H1 (cell line): ENCODE measurements around the gene CDH12.

ENCODE experiments used
- BRCA1 ChIP-seq: IDR thresholded peaks from 2 replicates; pipeline ENCODE4 v1.6.1; 2012; ENCODE audit warnings: low read depth, low read length, improper control_type of control experiment
- CBX8 ChIP-seq: fragments of 300-800, 300-1000 bp; sonication (generic); IDR thresholded peaks from 2 replicates; pipeline ENCODE4 v1.7.1; 2016; ENCODE audit warnings: low read depth, low read length, borderline replicate concordance
- CTCF ChIP-seq, 3 experiments: IDR thresholded peaks; 1 replicate in 2 of 3; 2 replicates in 1 of 3; pipeline versions ENCODE4 v1.5.1 to v1.6.1; 2011; ENCODE audit warnings: low read length in 3 of 3, mild to moderate bottlenecking in 3 of 3, inconsistent platforms in 2 of 3, low read depth in 1 of 3, moderate library complexity in 1 of 3; ENCODE audit not compliant: insufficient read depth in 1 of 3; ENCODE audit errors: control extremely low read depth in 1 of 3
- JUN ChIP-seq: IDR thresholded peaks from 2 replicates; pipeline ENCODE4 v1.6.1; 2011; ENCODE audit warnings: low read depth, mild to moderate bottlenecking, improper control_type of control experiment, low read length
- JUND ChIP-seq: IDR thresholded peaks from 2 replicates; pipeline ENCODE4 v1.6.1; 2011; ENCODE audit warnings: mild to moderate bottlenecking, improper control_type of control experiment, low read length
- NRF1 ChIP-seq: IDR thresholded peaks from 2 replicates; pipeline ENCODE4 v1.6.1; 2011; ENCODE audit warnings: mild to moderate bottlenecking, low read depth, low read length, improper control_type of control experiment
- POLR2AphosphoS5 ChIP-seq: IDR thresholded peaks from 2 replicates; pipeline ENCODE4 v1.6.1; 2011; ENCODE audit warnings: low read depth, low read length
- RAD21 ChIP-seq, 2 experiments: IDR thresholded peaks in 1 of 2; conservative IDR thresholded peaks in 1 of 2; 2 replicates each; pipeline ENCODE4 v1.6.1; 2011; ENCODE audit warnings: low read depth in 2 of 2, low read length in 2 of 2, improper control_type of control experiment in 1 of 2, inconsistent platforms in 1 of 2, mild to moderate bottlenecking in 1 of 2, moderate library complexity in 1 of 2
- TEAD4 ChIP-seq: IDR thresholded peaks from 2 replicates; pipeline ENCODE4 v1.6.1; 2012; ENCODE audit warnings: low read depth, low read length, inconsistent platforms, mixed read lengths
- USF2 ChIP-seq: IDR thresholded peaks from 2 replicates; pipeline ENCODE4 v1.6.1; 2011; ENCODE audit warnings: low read length, improper control_type of control experiment
- ZNF274 ChIP-seq: IDR thresholded peaks from 2 replicates; pipeline ENCODE4 v1.7.0; 2012; ENCODE audit warnings: low read length, borderline replicate concordance; ENCODE audit errors: extremely low read depth

- no peak for TF ChIP-seq BRCA1
- TF ChIP-seq CTCF (IDR thresholded peaks at IDR 0.05; ENCODE audit: control extremely low read depth in 1 of 3, insufficient read depth in 1 of 3, low read depth in 1 of 3, low read length in 3 of 3) = no peak
- TF ChIP-seq TEAD4 = no peak
- no peak for TF ChIP-seq NRF1
- no peak for TF ChIP-seq ZNF274
- no peak for TF ChIP-seq RAD21 (IDR thresholded peaks at IDR 0.05 in 1 of 2, conservative IDR thresholded peaks at IDR 0.05 in 1 of 2; ENCODE audit: low read depth in 2 of 2, low read length in 2 of 2)
- TF ChIP-seq JUN = no peak
- TF ChIP-seq USF2 = no peak
- TF ChIP-seq CBX8 = no peak
- no peak for TF ChIP-seq JUND
- TF ChIP-seq POLR2AphosphoS5 = no peak
These were observed 1129.6 kb downstream of the CDH12 start for GRCh38 chr5:21723500-21723899.
